SU-DHL-6 (cell line): ENCODE results near the gene HOXD3.

Experiments
- H2AFZ ChIP-seq: fragments of 200-600 bp; sonication (generic); 2 replicates; pipeline ENCODE4 v1.6.1; 2014; ENCODE audit warnings: low read depth, mild to moderate bottlenecking, moderate library complexity, mixed read lengths, antibody characterized with exemption, low read length; ENCODE audit not compliant: severe bottlenecking
- H3F3A ChIP-seq: fragments of 200-600 bp; shearing (Covaris generic); 2 replicates; pipeline ENCODE4 v1.6.0; 2016; ENCODE audit warnings: antibody characterized with exemption, mild to moderate bottlenecking; ENCODE audit not compliant: insufficient read depth
- H3K27ac ChIP-seq: fragments of 200-600 bp; sonication (generic); 2 replicates; pipeline ENCODE4 v1.5.1; 2016; ENCODE audit warnings: low read depth, mild to moderate bottlenecking, low read length, moderate library complexity, mixed read lengths
- H3K27me3 ChIP-seq: fragments of 200-600 bp; sonication (generic), shearing (Covaris generic); 2 replicates; pipeline ENCODE4 v1.6.0; 2014; ENCODE audit warnings: mild to moderate bottlenecking, low read length
- H3K36me3 ChIP-seq: fragments of 200-600 bp; sonication (generic); 2 replicates; pipeline ENCODE4 v1.6.1; 2014; ENCODE audit warnings: mild to moderate bottlenecking, low read length, mixed read lengths
- H3K4me2 ChIP-seq: fragments of 300-600, 200-600 bp; shearing (Covaris generic), sonication (generic); 2 replicates; pipeline ENCODE4 v1.6.0; 2014; ENCODE audit warnings: low read length, low read depth, mild to moderate bottlenecking; ENCODE audit not compliant: poor library complexity, severe bottlenecking
- H3K4me3 ChIP-seq: fragments of 200-600 bp; sonication (generic); 2 replicates; pipeline ENCODE4 v1.5.1; 2014; ENCODE audit warnings: antibody characterized with exemption, low read length, mild to moderate bottlenecking, mixed read lengths; ENCODE audit not compliant: insufficient read depth, poor library complexity, severe bottlenecking
- H3K79me2 ChIP-seq: fragments of 200-600 bp; sonication (generic); 2 replicates; pipeline ENCODE4 v1.6.1; 2014; ENCODE audit warnings: mild to moderate bottlenecking, low read length, moderate library complexity; ENCODE audit not compliant: insufficient read depth
- H3K9ac ChIP-seq: fragments of 200-600 bp; sonication (generic); 2 replicates; pipeline ENCODE4 v1.7.0; 2014; ENCODE audit warnings: mild to moderate bottlenecking, low read length
- H3K9me2 ChIP-seq: fragments of 200-600 bp; sonication (generic); replicated peaks from 2 replicates; pipeline ENCODE4 v1.6.1; 2014; ENCODE audit warnings: low read length; ENCODE audit not compliant: insufficient read depth
- H3K9me3 ChIP-seq: fragments of 200-600 bp; sonication (generic); 2 replicates; pipeline ENCODE4 v1.6.1; 2014; ENCODE audit warnings: low read length, mixed read lengths; ENCODE audit not compliant: insufficient read depth
- H4K20me1 ChIP-seq: fragments of 200-600 bp; sonication (generic); 2 replicates; pipeline ENCODE4 v1.6.1; 2014; ENCODE audit warnings: low read depth, mild to moderate bottlenecking, antibody characterized with exemption, low read length, moderate library complexity, mixed read lengths
- CTCF ChIP-seq: fragments of 200-600 bp; sonication (generic); IDR thresholded peaks from one replicate; pipeline ENCODE4 v1.5.1; 2017; ENCODE audit warnings: antibody characterized with exemption, mild to moderate bottlenecking, low read length, moderate library complexity; ENCODE audit not compliant: insufficient read depth, poor library complexity, severe bottlenecking
- EZH2phosphoT487 ChIP-seq: fragments of 200-600 bp; sonication (generic), shearing (Covaris generic); conservative IDR thresholded peaks from 2 replicates; pipeline ENCODE4 v1.6.1; 2018; ENCODE audit warnings: mild to moderate bottlenecking, antibody characterized with exemption, low read length, moderate library complexity, mixed read lengths

The HOXD3 gene

DNA sequence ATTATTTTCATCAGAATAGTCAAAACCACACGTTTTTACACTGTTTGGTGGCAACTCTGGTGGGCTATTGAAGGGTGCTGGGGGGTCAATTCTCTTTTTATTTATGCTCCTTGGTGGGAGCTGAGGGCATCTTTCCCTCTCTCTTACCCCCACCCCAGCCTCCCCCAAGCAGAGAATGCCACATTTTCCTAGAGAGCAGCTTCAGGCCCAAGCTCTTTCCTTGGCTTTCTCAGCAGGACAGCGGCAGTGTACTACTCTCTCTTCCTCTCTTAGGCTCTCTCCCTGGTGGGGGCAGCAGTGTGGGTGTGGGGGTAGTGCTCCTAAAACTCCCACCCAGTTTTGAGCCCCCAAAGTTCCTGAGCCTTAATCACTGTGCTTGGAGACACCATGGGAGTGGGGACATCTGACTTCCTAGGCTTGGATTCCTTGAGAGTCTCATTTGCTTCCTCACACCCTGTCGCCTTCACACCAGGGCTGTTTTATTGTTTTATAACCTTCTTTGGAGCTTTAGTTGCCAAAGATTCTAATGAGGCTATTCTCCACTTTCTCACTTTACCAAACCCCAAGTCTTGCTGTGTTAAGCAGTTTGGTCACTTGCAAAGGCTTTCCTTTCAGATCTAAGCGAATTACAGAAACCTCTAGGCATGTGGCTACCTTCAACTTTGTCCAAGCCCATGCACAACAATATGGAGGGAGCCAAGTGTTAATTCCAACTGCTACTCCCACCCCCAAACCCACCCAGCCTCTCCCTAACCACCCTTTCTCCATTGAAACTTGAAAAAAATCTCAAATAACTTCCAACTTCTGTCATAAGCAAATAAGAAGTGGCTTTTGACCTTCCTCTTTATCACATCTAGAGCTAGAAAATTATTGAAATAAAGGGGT, 11.8 kb upstream of the HOXD3 start:
- H3F3A ChIP-seq: no peaks in the 10 kb centered on the region
- no peak overlapping the region for H3K27ac ChIP-seq
- no peaks in the 10 kb centered on the region for H3K27me3 ChIP-seq
- no peaks in the 10 kb centered on the region for H3K9me2 ChIP-seq
- H3K9ac ChIP-seq: no peak overlapping the region
- TF ChIP-seq EZH2phosphoT487 (no peak), CTCF (no peak)
- H2AFZ ChIP-seq: no peak overlapping the region
- no peak overlapping the region for H3K4me2 ChIP-seq
- no peak overlapping the region for H3K4me3 ChIP-seq
- H4K20me1 ChIP-seq: no peaks in the 10 kb centered on the region
- H3K79me2 ChIP-seq: no peaks in the 10 kb centered on the region
- H3K36me3 ChIP-seq: no peaks in the 10 kb centered on the region
- H3K9me3 ChIP-seq: no peaks in the 10 kb centered on the region

DNA sequence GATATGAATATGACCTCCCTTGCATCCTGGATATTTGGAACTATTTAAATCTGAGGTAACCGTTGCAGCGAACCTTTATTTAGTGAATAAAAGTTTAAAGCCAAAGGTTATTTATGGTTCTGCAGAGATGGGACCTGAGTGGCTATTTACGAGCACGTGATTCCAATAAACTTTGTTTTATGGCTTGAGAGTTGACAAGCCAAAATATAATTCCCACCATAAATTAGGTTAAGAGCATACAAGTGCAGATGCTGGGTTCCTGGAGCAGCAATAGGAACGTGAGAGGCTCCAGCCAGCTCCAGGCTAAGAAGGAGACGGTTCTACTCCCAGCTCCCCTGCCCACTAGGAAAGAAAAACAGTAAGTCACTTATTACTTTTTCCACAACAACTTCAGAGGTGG, 11.0 kb upstream of the HOXD3 start:
- H4K20me1 ChIP-seq: no peaks in the 10 kb centered on the region
- no peaks in the 10 kb centered on the region for H3K9me2 ChIP-seq
- no peaks in the 10 kb centered on the region for H3K36me3 ChIP-seq
- no peaks in the 10 kb centered on the region for H3K79me2 ChIP-seq
- H3K4me3 ChIP-seq: no peak overlapping the region
- H3K27ac ChIP-seq: no peak overlapping the region
- no peak overlapping the region for H3K9ac ChIP-seq
- H3K9me3 ChIP-seq: no peaks in the 10 kb centered on the region
- H2AFZ ChIP-seq: no peak overlapping the region
- no peak for TF ChIP-seq CTCF
- TF ChIP-seq EZH2phosphoT487: no peak
- H3F3A ChIP-seq: no peaks in the 10 kb centered on the region
- no peak overlapping the region for H3K4me2 ChIP-seq
- no peaks in the 10 kb centered on the region for H3K27me3 ChIP-seq

DNA sequence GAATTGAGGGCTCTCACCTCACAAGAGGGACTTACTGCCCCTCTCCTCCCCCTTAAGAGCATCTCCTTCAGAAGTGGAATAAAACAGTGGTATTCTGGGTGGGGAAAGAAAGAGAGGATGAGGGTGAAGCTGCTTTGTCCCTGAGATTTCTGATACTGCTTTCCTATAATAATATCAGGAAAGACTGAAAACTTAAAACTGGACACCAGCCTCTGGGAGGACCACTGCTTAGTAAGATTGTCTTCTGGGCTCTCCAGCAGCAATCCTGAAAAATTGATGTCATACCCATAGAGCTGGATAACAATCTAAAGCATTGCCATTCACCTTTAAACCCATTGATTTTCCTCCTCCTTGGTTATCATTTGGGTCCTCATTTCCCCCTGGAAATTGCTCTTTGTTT, 10.5 kb upstream of the HOXD3 start:
- TF ChIP-seq CTCF: no peak
- TF ChIP-seq EZH2phosphoT487: no peak
- Histone ChIP-seq H3K27ac (no peak overlapping the region), H3K9me2 (no peaks in the 10 kb centered on the region), H3K9me3 (no peaks in the 10 kb centered on the region), H3K9ac (no peak overlapping the region), H3K27me3 (no peaks in the 10 kb centered on the region), H3F3A (no peaks in the 10 kb centered on the region), H3K4me3 (no peak overlapping the region), H3K79me2 (no peaks in the 10 kb centered on the region), H3K4me2 (no peak overlapping the region), H4K20me1 (no peaks in the 10 kb centered on the region), H3K36me3 (no peaks in the 10 kb centered on the region), H2AFZ (no peak overlapping the region)
